Measurements from ENCODE around the gene ZNF431. TPM values are rescaled to one million over a fixed set of nuclear protein-coding genes. Genes with fewer than 3 reads are reported as not detected.

Gene ZNF431
- total and polyA plus RNA-seq, 2 of the 8 experiments (the other 6 are each of a cell fraction or from before 2014, with no cell fraction given): 6.7 to 43.2 TPM

GRCh38 chr19:21115430-21115829 lies 26.4 kb upstream of the ZNF431 start:
- POLR2A ChIA-PET (ENCODE audit: partially characterized antibody): interaction anchor here (1.5 kb wide), 1 partner anchor 116 kb away, joined by 3 read pairs; no protein-coding TSS in a partner anchor
- Histone ChIP-seq H4K8ac (ENCODE audit: extremely low read depth, insufficient read depth, low read length) (no peak overlapping the region), H3K18ac (ENCODE audit: extremely low read depth, low read length) (no peak overlapping the region), H3K14ac (ENCODE audit: insufficient read length) (no peak overlapping the region), H4K5ac (ENCODE audit: insufficient read length, low read depth, low read length) (no peak overlapping the region), H3K23ac (ENCODE audit: insufficient read length) (no peak overlapping the region), H4K20me1 (replicated peaks in 1 of 2; ENCODE audit: control insufficient read depth in 1 of 2, insufficient read depth in 2 of 2, low read length in 2 of 2) (no peaks in the 10 kb centered on the region), H2AFZ (ENCODE audit: low read length) (no peak overlapping the region), H2BK12ac (ENCODE audit: low read depth, low read length) (no peak overlapping the region), H2BK120ac (replicated peaks; ENCODE audit: low read depth, low read length) (no peak overlapping the region), H2AK5ac (ENCODE audit: low read depth, low read length) (no peak overlapping the region), H3K4me1 (replicated peaks in 1 of 4; ENCODE audit: control insufficient read depth in 3 of 4, insufficient read depth in 4 of 4, low read length in 3 of 4) (no peaks in the 10 kb centered on the region), H3K79me2 (ENCODE audit: control insufficient read depth in 1 of 2, insufficient read depth in 2 of 2, low read length in 2 of 2) (peaks cover 0 to 19% of the 10 kb centered on the region in 2 experiments; a peak in 2 of 4 replicates), H3K27ac (ENCODE audit: low read depth, low read length) (no peak overlapping the region), H3K23me2 (ENCODE audit: low read depth, low read length) (no peaks in the 10 kb centered on the region), H2BK20ac (ENCODE audit: low read length) (no peak overlapping the region), H3K36me3 (ENCODE audit: control insufficient read depth in 2 of 4, insufficient read depth in 4 of 4, low read length in 3 of 4) (peaks cover 4 to 42% (median 20%) of the 10 kb centered on the region in 4 experiments; a peak in 7 of 8 replicates), H3K4ac (replicated peaks; ENCODE audit: insufficient read length, low read depth, low read length) (no peak overlapping the region), H3K27me3 (replicated peaks in 1 of 4; ENCODE audit: control insufficient read depth in 3 of 4, extremely low read depth in 1 of 4, insufficient read depth in 3 of 4, low read length in 3 of 4) (no peaks in the 10 kb centered on the region), H4K91ac (replicated peaks; ENCODE audit: insufficient read length, low read length) (no peak overlapping the region), H3K4me2 (ENCODE audit: insufficient read depth in 1 of 2, low read depth in 2 of 2, low read length in 2 of 2) (no peak overlapping the region), H2BK5ac (ENCODE audit: low read depth, low read length) (no peak overlapping the region), H3K79me1 (ENCODE audit: low read depth, low read length) (no peaks in the 10 kb centered on the region; the same call in 1 of the 2 replicates), H3K9me3 (ENCODE audit: insufficient read depth in 2 of 2, low read depth in 1 of 2, low read length in 1 of 2) (no peaks in the 10 kb centered on the region), H2BK15ac (ENCODE audit: low read length) (no peak overlapping the region), H3K4me3 (ENCODE audit: extremely low read depth in 1 of 4, insufficient read depth in 2 of 4, low read depth in 3 of 4, low read length in 4 of 4) (no peak overlapping the region), H3K56ac (replicated peaks; ENCODE audit: insufficient read length, low read depth, low read length) (no peak overlapping the region), H3K9ac (replicated peaks in 1 of 4; ENCODE audit: extremely low read depth in 1 of 4, low read depth in 3 of 4, low read length in 3 of 4) (no peak overlapping the region)
- TF ChIP-seq EGR1 (IDR thresholded peaks at IDR 0.05; ENCODE audit: borderline replicate concordance, low read depth, low read length) (no peak), SIRT6 (IDR thresholded peaks at IDR 0.05; ENCODE audit: low read length) (no peak), HDAC2 (IDR thresholded peaks at IDR 0.05; ENCODE audit: borderline replicate concordance in 1 of 2, low read depth in 2 of 2, low read length in 2 of 2) (no peak)
- DNase-seq (ENCODE audit: low read depth in 1 of 2, low spot score in 2 of 2) (no peak), FAIRE-seq (no peak)
- CTCF ChIA-PET (ENCODE audit: partially characterized antibody): no interaction called here
